ENCODE data around the gene PGBD2.
"Not testable (repeated sequence)": the region's sequence is repeated elsewhere in the genome, so short reads cannot be mapped to it uniquely, and the experiment has no call there.

DNA sequence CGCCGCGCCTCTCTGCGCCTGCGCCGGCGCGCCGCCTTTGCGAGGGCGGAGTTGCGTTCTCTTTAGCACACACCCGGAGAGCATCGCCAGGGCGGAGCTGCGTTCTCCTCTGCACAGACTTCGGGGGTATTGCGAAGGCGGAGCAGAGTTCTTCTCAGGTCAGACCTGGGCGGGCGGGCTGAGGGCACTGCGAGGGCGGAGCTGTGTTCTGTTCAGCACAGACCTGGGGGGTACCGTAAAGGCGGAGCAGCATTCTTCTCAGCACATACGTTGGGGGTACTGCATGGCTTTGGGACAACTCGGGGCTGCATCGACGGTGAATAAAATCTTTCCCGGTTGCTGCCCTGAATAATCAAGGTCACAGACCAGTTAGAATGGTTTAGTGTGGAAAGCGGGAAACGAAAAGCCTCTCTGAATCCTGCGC, 39.0 kb downstream of the PGBD2 start:
- not testable (repeated sequence) for TF ChIP-seq HDAC8 (tag; IDR thresholded peaks at IDR 0.05); ZKSCAN1 (IDR thresholded peaks at IDR 0.05; ENCODE audit: low read depth, low read length); XRCC5 (IDR thresholded peaks at IDR 0.05; ENCODE audit: low read depth, low read length); SAP30 (IDR thresholded peaks at IDR 0.05; ENCODE audit: borderline replicate concordance, insufficient read depth, low read depth, low read length, poor library complexity, severe bottlenecking); SRSF3 (IDR thresholded peaks at IDR 0.05; ENCODE audit: insufficient read depth, low read length); CHD2 (IDR thresholded peaks at IDR 0.05; ENCODE audit: low read depth, low read length); ETV1 (tag; conservative IDR thresholded peaks at IDR 0.05; ENCODE audit: low read depth); POLR2AphosphoS5 (IDR thresholded peaks at IDR 0.05; ENCODE audit: control insufficient read depth, insufficient read depth, low read depth, low read length); POLR2G (IDR thresholded peaks at IDR 0.05; ENCODE audit: low read depth, low read length); NFRKB (IDR thresholded peaks at IDR 0.05; ENCODE audit: low read depth); SRSF9 (IDR thresholded peaks at IDR 0.05; ENCODE audit: borderline replicate concordance, low read depth, low read length)
- TF ChIP-seq, protein P1, sequence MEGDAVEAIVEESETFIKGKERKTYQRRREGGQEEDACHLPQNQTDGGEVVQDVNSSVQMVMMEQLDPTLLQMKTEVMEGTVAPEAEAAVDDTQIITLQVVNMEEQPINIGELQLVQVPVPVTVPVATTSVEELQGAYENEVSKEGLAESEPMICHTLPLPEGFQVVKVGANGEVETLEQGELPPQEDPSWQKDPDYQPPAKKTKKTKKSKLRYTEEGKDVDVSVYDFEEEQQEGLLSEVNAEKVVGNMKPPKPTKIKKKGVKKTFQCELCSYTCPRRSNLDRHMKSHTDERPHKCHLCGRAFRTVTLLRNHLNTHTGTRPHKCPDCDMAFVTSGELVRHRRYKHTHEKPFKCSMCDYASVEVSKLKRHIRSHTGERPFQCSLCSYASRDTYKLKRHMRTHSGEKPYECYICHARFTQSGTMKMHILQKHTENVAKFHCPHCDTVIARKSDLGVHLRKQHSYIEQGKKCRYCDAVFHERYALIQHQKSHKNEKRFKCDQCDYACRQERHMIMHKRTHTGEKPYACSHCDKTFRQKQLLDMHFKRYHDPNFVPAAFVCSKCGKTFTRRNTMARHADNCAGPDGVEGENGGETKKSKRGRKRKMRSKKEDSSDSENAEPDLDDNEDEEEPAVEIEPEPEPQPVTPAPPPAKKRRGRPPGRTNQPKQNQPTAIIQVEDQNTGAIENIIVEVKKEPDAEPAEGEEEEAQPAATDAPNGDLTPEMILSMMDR (IDR thresholded peaks at IDR 0.05 in 2 of 3, conservative IDR thresholded peaks at IDR 0.05 in 1 of 3; ENCODE audit: insufficient read depth in 2 of 3, low read depth in 1 of 3, low read length in 3 of 3) = not testable (repeated sequence)
- TF ChIP-seq, protein P2, sequence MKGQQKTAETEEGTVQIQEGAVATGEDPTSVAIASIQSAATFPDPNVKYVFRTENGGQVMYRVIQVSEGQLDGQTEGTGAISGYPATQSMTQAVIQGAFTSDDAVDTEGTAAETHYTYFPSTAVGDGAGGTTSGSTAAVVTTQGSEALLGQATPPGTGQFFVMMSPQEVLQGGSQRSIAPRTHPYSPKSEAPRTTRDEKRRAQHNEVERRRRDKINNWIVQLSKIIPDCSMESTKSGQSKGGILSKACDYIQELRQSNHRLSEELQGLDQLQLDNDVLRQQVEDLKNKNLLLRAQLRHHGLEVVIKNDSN (CRISPR knock-in tag; IDR thresholded peaks at IDR 0.05) = not testable (repeated sequence)
- TF ChIP-seq, protein P3, sequence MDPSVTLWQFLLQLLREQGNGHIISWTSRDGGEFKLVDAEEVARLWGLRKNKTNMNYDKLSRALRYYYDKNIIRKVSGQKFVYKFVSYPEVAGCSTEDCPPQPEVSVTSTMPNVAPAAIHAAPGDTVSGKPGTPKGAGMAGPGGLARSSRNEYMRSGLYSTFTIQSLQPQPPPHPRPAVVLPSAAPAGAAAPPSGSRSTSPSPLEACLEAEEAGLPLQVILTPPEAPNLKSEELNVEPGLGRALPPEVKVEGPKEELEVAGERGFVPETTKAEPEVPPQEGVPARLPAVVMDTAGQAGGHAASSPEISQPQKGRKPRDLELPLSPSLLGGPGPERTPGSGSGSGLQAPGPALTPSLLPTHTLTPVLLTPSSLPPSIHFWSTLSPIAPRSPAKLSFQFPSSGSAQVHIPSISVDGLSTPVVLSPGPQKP (CRISPR knock-in tag; IDR thresholded peaks at IDR 0.05) = not testable (repeated sequence)
